Fibroblast of mammary gland (primary cell): ENCODE data around the gene FOSL2.

ENCODE experiments used
- DNase-seq: peaks from one replicate; pipeline ENCODE4 v3.0.0-alpha.2; 2010; ENCODE audit warnings: low read depth
- H3K4me3 ChIP-seq: 2 replicates; pipeline ENCODE4 v1.5.1; 2011; ENCODE audit warnings: low read depth, mild to moderate bottlenecking, low read length, moderate library complexity; ENCODE audit not compliant: control insufficient read depth
- CTCF ChIP-seq: conservative IDR thresholded peaks from 2 replicates; pipeline ENCODE4 v1.5.1; 2011; ENCODE audit warnings: low read depth, low read length, inconsistent platforms; ENCODE audit not compliant: control insufficient read depth, insufficient read depth

Gene FOSL2

DNA sequence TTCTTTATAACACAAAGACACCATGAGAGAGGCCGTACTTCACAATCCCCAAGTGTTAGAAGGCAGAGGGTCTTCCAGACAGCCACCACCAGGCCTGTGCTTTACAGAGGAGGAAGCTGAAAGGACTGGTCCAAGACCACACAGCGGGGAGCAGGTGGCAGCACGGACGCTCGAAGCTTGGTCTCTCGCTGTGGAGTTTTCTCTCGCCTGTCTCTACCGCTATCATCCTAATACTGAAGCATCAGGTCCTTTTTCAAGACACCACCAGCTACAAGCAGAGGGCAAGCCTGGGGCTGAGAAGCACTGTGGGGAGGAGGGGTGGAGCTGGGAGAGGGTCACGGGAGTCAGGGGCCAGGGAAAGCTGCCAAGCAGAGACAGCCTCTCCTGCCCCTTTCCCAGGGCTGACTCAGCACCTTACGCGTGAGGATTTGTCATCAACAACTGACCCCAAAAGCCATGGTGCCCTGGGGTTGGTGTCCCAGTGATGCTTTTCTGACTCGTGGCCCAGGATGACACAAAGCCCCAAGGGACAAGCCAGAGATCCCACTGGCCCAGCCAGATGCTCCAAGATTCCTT is 31.9 kb upstream of the FOSL2 start:
- TF ChIP-seq CTCF = no peak
- no peak overlapping the region for H3K4me3 ChIP-seq
- DNase-seq = peak; percentile 90

DNA sequence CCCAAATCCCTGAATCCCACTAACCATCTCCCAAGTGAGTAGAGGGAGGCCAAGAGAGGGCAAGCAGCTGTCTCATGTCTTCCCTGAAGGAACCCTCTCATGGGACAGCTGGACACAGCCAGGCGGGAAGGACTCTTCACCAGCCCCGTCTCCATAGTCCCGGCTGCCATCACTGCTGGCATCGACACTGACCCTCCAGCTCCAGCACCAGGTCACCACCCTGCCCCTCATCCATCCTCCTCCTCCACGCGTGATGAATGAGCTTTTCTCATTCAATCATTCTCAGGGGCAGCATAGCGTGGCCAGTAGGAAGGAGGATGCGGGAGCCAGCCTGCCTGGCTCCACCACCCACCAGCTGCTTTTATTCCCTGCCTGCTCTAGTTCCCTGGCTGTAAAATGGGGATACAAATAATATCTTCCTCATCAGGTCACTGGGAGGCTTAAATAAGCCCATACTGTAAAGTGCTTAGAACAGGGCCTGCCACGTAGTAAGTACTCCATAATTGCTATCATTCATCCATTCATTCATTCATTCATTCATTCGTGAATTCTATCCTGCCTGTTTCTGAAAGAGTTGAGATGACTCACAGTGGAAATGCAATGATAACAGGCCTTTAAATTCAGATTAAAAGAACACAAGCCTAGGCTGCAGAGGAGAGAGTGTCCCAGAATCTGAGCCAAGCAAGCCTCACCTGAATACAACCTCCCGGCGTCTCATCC is 30.5 kb upstream of the FOSL2 start:
- H3K4me3 ChIP-seq = no peak overlapping the region
- no peak for DNase-seq
- no peak for TF ChIP-seq CTCF

GRCh38 chr2:28362991-28363521 is 29.6 kb upstream of the FOSL2 start:
- H3K4me3 ChIP-seq = no peak overlapping the region
- no peak for DNase-seq
- no peak for TF ChIP-seq CTCF

DNA sequence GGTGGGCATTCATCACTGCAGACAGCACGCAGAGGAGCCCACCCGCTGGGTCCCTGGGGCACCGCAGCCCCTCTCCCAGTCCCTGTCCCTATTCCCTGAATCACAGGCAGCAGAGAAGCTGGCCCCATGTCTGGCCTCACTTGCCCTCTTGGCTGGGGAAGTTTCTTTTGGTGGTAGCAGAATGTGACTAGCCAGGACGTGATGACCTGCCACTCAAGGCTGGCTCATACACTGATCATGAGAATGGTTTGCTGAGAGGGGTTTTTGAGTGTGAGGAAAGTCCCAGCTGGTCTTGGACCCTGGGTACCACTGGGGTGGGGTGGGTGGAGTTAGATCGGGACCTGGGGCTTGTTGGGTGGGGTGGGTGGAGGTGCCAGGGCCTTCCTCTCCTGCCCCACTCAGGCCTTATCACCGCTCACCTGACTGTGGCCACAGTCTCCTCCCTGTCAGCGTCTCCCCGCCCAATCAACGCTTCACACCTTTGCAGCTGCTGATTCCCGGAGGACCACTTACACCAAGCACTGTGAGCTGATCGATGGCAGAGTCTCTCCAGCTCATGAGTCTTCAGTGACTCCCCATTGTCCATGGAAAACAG is 28.9 kb upstream of the FOSL2 start:
- no peak for TF ChIP-seq CTCF
- no peak for DNase-seq
- H3K4me3 ChIP-seq = no peak overlapping the region

GRCh38 chr2:28364610-28365009 is 28.0 kb upstream of the FOSL2 start:
- TF ChIP-seq CTCF = no peak
- peak; percentile 48 for DNase-seq
- no peak overlapping the region for H3K4me3 ChIP-seq

DNA sequence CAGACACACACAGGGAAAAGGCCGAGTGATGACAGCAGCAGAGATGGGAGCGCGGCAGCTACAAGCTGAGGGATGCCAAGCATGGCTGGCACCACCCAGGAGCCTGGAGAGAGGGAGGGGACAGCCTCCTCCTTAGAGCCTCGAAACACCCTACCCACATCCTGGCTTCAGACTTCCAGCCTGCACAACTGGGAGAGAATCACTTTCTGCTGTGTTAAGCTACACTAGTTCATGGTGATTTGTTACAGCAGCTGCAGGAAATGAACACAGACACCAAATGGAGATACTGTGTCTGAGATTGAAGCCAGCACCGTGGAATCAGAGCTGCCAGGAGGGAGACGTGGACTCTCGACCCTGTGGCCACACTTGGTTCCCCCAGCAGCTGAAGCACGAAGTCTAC is 27.5 kb upstream of the FOSL2 start:
- no peak for TF ChIP-seq CTCF
- no peak overlapping the region for H3K4me3 ChIP-seq
- no peak for DNase-seq
